HG03571 (cell line): ENCODE results near the gene SH3BP4.

Experiments
- ATAC-seq: cut with Tn5 transposase; IDR thresholded peaks from one replicate; pipeline ENCODE4 v1.9.1; 2021; ENCODE audit not compliant: unreplicated experiment

Gene SH3BP4

DNA sequence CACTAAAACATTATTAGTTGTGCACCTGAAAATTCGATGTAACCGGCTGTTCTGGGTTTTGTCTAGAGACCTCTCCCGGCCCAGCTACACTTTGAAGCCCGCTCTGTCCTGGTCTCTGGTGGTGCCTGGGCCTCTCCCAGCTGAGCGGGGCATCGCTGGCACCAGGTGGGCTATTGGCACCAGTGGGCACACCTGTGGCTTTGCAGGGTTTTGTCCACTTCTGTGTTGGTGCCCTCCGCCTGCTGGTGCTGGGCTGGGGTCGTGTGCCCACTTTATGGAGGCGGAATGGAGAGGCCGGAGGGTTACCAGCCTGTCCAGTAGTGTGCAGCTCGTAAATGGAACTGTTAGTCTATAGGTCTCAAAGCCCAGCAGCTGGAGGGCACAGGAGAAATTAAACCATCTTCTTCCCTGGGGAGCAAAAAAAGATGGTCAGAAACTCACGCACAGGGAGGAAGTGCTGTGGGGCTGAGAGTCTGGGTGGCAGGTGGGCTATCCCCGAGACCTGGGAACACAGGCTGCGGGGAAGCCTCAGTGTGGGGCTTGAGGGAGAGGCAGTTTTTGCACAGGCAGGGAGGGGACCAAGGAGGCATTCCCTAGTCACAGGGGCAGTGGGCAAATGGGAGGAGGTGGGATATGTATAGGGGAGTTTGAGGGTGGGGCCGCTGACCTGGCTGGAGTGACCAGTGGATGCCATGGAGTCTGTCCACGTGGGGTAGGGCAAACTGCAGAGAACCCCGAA, 30.4 kb downstream of the SH3BP4 start:
- ATAC-seq: no peak

- ATAC-seq: no peak
These were observed 31.4 kb downstream of the SH3BP4 start for GRCh38 chr2:234983011-234983726.

- no peak for ATAC-seq
These were observed 33.9 kb downstream of the SH3BP4 start for GRCh38 chr2:234985608-234986245.

DNA sequence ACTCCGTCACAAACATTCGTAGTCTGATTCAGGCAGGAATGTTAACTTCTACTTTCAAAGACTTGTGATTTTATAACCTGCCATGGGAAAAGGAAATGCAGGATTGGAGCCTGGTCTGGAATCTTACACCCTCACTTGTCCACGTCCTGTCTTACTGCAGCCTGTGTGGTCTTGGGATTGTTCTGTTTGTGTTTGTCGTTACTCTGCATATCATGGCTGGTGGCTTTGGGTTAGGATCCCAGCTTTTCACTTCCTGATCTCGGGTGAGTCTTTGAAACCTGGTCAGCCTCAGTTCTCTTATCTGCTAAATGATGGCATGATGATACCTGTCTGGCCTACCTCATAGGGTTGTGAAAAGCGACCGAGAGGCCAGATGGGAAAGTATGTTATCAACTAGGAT, 34.6 kb downstream of the SH3BP4 start:
- ATAC-seq: no peak

DNA sequence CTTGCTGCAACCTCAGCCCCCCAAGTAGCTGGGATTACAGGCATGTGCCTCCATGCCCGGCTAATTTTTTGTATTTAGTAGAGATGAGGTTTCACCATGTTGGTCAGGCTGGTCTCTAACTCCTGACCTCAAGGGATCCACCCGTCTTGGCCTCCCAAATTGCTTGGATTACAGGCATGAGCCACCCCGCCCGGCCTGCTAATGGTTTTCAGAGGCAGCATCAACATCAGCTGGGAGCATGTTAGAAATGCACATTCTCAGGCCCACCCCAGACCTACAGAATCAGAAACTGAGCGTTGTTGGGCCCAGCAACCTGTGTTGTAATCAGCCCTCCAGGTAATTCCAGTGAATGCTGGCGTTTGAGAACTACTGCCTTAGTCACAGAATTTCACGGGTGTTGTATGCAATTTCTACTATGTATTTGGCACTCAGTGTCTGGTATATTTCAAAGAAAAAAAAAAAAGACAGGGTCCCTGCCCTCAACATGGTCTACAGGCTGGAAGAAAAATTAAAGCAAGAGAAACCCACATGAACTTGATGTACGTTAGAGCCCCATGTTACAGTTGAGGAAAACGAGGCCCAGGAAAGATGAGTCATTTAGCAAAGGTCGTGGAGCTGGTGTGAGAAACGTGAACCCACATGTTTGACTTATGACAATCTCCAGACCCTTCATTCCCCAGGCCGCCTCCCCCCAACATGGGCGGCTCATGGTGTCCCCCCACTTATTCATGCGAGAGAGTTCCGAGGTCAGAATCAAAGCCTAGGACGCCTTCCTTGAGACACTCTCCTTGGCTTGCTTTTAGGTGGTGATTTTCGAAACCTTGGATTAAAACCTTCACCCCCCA, 35.3 kb downstream of the SH3BP4 start:
- no peak for ATAC-seq

GRCh38 chr2:234987754-234988153, 35.9 kb downstream of the SH3BP4 start:
- ATAC-seq: no peak

- ATAC-seq: no peak
These were observed 36.7 kb downstream of the SH3BP4 start for GRCh38 chr2:234988491-234988890.

DNA sequence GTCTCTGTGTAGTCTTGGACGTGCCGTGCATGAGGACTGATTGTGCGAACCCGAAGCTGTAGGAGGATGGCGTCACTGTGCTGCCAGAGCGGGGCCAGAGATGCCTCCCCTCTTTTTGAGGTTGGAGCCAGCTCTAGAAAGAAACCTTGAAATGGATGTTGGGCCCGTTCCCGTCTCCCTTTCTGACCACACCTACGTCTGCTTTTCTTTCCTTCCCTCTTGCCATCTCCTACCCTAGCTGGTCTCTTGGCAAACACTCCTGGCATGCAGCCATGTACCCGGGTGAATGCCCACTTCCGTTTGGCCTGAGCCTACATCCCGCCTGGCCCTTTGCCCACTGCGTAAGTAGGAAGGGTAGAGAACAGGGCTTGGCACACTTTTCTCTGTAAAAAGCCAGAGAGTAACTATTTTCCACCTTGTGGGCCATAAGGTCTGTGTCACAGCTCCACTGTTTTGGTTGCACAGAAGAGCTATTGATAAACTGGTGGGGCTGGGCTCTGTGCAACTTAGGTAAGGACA, 37.4 kb downstream of the SH3BP4 start:
- ATAC-seq: no peak

- no peak for ATAC-seq
These were observed 38.5 kb downstream of the SH3BP4 start for GRCh38 chr2:234990300-234990699.

GRCh38 chr2:234991290-234991689, 39.5 kb downstream of the SH3BP4 start:
- no peak for ATAC-seq

- no peak for ATAC-seq
These were observed 40.0 kb downstream of the SH3BP4 start for GRCh38 chr2:234991793-234992192.

DNA sequence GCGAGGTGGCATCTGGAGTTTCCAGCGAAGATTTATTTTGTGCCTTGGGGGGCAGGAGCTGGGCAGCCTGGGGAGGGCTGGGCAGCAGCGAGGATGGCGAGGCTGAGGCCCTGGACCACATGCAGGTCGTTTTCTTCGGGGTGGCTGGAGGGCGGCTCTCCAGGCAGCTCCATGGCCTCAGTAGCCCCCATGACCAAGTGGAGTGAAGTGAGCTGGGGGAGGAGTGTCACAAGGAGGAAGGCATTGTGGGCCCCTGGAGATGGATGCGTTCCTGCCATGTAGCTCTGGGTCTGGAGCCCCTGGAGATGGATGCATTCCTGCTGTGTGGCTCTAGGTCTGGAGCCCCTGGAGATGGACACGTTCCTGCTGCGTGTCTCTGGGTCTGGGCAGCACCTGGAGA, 40.4 kb downstream of the SH3BP4 start:
- ATAC-seq: no peak

DNA sequence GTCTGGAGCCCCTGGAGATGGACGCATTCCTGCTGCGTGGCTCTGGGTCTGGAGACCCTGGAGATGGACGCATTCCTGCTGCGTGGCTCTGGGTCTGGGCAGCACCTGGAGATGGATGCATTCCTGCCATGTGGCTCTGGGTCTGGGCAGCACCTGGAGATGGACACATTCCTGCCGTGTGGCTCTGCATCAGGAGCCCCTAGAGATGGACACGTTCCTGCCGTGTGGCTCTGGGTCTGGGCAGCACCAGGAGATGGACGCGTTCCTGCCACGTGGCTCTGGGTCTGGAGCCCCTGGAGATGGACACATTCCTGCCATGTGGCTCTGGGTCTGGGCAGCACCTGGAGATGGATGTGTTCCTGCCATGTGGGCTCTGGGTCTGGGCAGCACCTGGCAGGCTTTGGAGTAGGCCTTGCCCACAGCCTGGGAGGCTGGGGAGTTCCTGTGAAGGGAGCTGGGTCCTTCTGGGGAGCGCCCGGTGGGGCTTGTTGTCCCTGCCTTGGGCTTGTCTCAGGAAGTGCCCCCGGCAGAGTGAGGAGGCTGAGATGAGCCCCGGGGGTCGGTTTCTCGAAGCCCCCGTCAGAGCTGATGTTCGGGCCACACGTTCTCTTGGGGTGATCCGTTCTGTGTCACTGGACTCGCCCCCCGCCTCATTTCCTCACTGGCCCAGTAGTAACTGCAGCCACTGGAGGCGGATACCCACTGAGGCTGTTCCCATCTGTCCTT, 41.0 kb downstream of the SH3BP4 start:
- no peak for ATAC-seq

DNA sequence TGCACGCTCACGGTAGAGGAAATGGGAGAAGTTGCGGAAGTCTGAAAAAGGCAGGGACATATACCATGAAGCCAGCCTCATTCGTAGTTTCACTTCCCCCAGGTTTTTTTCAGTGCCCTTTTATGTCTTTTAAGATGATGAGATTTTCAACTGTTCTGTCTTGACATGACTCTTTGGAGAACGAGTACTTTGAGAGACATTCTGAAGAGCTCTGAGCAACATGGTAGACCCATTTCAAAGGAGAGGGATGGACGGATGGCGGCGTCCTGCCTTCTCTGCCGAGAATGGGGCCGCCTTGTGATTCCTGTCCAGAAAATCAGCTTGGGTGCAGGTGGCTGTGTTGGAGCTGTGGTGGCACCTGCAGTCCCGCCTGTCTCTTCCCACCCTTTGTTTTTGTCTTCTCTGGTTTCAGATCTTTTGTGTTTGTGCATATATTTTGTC, 41.7 kb downstream of the SH3BP4 start:
- ATAC-seq: no peak

DNA sequence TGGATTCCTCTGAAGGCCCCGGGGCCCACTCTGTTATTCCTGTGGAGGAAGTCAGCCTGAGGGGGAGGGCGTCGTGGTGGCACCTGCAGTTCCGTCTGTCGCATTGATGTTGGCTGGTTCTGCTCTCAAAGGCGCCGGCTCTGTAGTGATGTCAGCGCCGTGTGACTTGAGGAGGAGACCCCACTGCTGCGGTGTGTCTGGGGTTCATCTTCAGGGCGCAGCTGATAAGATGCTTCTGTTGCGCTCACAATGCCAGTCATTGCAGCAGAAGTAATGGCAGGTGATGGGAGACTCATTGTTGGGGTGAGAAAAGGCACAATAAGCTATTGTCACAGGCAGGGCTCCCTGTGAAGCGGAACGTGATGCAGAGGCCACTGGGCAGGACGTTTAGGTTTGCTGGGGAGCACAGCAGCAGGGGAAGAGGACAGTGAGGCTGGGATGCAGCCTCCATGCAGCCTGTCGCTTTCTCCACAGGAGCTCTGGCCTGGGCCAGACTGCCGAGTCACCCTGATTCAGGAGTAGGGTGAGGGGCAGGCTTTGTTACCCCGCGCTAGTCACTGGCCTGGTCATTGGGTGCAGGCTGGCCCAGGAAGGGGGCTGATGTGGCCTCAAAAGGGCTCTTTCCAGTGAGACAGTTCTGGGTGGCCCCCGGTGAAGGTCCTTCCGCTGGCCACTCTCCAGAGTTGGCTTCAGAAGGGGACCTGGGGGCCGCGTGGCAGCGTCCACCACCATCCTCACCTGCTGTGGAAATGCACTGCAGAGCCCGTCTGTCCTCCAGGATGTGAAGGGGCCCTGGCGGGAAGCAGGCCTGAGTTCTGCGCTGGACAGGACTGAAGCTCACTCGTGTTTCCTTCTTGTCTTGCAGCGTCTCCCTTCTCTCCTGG, 42.9 kb downstream of the SH3BP4 start:
- no peak for ATAC-seq

GRCh38 chr2:234995332-234996068, 43.7 kb downstream of the SH3BP4 start:
- no peak for ATAC-seq

- ATAC-seq: no peak
These were observed 44.5 kb downstream of the SH3BP4 start for GRCh38 chr2:234996069-234996940.

GRCh38 chr2:234996941-234997270, 45.1 kb downstream of the SH3BP4 start:
- no peak for ATAC-seq
